H54 (cell line): ENCODE data around the gene SYCP3.
A peak's percentile ranks its signal among the peaks of the same experiment; 100 is the strongest.

ENCODE experiments used
- DNase-seq: peaks from one replicate; pipeline ENCODE4 v3.0.0; 2011; ENCODE audit warnings: low spot score, mixed read lengths; ENCODE audit not compliant: insufficient read length
- FAIRE-seq: peaks from 3 replicates; lab custom pipeline; 2011; peaks lifted over from hg19 to GRCh38; lab: Jason Lieb, UNC
- POLR2A ChIP-seq: IDR thresholded peaks from 2 replicates; pipeline ENCODE4 v1.6.1; 2011; ENCODE audit warnings: low read depth, mild to moderate bottlenecking, low read length

SYCP3 gene

DNA sequence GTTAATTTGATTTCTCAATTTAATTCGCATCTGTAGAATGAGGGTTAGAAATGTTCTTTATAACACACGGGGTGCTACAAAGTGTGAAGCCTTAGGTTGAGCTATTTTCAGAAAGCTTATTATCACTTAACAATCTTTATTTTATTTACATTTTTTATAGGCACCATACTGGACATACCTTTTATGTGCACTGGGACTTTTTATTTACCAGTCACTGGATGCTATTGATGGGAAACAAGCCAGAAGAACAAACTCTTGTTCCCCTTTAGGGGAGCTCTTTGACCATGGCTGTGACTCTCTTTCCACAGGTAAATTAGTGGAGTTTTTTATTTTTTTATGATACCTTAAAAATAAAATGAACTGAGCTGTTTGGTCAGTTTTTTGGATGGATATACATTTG is 25.3 kb downstream of the SYCP3 start:
- DNase-seq (no peak), FAIRE-seq (no peak)
- TF ChIP-seq POLR2A, result no peak

DNA sequence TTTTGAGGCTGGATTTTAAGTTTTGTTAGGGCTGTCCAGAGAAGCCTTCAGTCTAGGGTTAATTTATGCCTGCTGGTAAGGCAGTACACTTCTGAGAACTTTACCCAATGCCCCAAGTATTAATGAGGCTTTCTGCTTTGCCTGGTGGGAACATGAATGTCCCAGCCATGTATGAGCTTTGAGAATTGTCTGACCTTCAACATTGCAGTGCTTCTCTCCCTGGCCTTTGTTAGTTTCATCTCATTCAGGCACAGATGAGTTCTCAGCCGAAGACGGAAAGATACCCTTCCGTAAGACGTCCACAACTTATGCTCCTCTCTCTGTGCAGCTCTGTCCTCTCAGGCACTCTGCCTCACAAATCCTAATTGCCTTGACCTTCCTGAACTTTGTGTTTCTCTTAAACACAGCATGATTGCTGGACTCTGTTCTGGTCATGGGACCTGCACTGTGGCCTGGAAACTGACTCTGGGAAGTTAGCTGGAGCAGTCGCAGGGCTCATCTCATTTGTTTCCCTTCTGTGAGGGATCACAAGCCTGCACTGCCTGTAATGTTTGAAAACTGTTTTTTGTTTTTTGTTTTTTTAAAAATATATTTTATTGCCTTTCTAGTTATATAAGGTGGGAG is 26.1 kb downstream of the SYCP3 start:
- peak; percentile 6 for FAIRE-seq

DNA sequence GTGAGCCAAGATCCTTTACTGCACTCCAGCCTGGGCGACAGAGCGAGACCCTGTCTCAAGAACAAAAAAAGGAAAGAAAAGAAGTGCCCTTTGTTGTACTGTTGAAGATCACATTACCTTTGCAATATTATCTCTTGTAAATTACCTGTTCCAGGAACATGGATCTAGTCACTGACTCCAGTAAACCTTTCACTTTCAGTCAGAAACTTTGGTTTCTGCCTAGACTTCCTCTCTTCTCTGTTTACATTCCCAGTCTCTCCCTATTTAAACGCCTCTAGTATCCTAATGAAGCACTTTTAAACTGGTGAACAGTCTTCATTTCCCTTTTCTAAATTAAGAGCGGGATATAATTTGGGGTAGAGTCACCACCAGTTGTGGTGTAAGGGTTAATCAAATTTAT is 29.0 kb downstream of the SYCP3 start:
- FAIRE-seq (no peak), DNase-seq (no peak)
- TF ChIP-seq POLR2A, result no peak

More for the DNA sequence above, 26.1 kb downstream of the SYCP3 start:
- DNase-seq, result no peak
- TF ChIP-seq POLR2A, result no peak

DNA sequence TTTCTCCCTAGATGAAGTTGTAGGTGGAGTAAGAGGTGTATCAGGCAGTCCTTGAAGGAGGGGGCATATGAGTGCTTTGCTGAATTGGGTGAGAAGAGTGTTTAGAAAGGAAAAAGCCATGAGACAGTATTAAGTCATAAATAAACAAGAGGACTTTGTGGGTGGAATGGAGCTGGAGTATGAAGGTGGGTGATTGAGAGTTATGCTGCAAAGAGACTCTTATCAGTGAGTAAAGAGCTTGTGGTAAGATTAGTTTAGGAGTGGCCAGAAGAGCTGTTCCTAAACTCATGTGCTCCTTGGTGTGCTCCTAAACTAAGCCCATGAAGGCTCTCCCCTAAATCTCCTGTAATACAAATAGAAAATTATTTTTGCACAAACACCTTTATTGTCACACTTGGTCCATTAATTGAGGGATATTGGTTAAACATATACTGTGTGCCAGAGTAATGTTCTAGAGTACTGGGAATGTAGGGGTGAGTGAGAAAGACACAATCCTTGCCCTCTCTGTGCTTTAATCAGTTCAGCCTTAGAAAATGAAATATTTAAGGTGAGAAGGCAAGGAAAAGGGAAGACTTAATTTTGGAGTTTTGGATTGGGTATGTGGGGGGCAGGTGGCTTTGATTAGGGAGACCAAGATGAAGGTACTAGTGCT is 32.0 kb downstream of the SYCP3 start:
- FAIRE-seq (no peak), DNase-seq (no peak)
- TF ChIP-seq POLR2A, result no peak

DNA sequence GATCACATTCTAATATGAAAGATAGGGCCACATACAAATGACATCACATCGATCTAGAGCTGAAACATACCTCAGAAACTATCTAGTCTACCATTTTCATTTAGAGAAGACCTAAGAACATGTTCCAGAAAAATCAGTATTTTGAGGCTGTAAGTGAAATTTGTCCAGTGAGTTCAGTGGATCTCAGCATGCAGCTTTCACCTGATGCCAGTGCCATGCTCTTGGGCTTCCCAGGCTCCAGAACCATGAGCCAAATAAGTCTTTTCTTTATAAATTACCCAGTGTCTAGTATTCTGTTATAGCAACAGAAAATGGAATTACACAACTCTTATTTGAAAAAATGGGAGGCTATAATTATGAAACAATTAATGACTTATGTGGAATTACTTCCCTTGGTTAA is 32.9 kb downstream of the SYCP3 start:
- DNase-seq, result no peak
- TF ChIP-seq POLR2A, result no peak
- FAIRE-seq, result no peak

DNA sequence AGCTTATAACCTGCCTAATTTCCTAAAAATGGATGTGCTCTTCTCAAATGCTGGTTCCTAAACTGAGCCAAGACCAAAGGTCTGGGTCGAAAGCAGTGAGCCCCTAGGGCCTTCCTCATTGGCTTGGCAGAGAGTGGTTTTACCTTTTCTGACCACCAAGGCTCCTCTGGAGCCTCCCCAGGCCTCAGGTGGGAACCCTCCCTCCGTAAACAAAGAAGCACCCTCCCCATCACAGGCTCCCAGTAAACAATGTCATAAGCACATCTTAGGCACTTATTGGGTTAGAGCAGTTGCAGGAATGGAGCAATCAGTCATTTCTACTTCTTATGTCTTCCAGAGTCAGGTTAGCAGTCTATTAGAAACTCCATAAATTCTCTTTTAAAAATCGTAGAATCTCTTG is 35.8 kb downstream of the SYCP3 start:
- DNase-seq (no peak), FAIRE-seq (no peak)
- TF ChIP-seq POLR2A, result no peak

DNA sequence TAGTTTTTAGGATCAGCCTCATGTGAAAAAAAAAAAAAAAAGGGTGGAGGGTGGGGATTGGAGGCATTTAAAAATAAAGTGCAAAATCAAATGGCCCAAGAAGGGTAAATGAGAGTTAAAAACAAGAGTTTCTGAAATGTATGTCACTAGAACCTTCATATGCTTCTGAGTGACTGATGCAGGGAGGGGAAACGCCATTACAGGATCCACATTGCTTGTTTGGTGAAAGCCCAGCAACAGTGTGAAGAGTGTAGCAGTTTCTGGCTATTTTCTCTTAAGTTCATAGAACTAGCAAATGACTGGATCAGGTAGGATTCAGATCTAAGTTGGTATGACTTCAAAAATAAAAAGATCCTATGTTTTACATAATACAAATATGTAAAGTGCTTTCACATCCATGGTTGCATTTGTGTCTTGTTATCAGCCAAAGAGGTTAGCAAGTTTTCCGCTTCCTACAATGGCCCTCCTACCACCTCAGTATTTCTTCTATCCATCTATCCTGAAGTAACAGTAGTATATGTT is 38.9 kb downstream of the SYCP3 start:
- DNase-seq, result no peak
- TF ChIP-seq POLR2A, result no peak
- FAIRE-seq, result no peak

DNA sequence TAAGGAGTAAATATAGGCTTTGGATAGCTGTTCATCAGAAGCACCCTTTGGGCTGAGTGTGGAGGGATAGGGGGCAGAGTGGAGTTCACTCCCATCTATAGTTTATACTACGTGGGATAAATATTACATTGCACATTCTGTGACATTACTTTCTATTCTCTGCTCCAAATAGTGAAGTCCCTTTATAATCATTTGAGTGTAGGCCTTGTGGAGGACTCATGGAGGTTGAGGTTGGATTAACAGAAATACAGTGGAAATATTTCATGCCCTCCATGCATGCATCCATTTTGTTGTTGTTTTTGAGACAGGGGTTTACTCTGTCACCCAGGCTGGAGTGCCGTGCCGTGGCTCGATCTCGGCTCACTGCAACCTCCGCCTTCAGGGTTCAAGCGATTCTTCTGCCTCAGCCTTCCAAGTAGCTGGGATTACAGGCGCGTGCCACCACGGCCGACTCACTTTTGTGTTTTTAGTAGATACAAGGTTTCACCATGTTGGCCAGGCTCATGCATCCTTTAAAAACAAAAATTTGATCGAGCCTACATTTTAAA is 40.4 kb downstream of the SYCP3 start:
- FAIRE-seq (peak; percentile 20), DNase-seq (peak; percentile 19)
- TF ChIP-seq POLR2A, result no peak

DNA sequence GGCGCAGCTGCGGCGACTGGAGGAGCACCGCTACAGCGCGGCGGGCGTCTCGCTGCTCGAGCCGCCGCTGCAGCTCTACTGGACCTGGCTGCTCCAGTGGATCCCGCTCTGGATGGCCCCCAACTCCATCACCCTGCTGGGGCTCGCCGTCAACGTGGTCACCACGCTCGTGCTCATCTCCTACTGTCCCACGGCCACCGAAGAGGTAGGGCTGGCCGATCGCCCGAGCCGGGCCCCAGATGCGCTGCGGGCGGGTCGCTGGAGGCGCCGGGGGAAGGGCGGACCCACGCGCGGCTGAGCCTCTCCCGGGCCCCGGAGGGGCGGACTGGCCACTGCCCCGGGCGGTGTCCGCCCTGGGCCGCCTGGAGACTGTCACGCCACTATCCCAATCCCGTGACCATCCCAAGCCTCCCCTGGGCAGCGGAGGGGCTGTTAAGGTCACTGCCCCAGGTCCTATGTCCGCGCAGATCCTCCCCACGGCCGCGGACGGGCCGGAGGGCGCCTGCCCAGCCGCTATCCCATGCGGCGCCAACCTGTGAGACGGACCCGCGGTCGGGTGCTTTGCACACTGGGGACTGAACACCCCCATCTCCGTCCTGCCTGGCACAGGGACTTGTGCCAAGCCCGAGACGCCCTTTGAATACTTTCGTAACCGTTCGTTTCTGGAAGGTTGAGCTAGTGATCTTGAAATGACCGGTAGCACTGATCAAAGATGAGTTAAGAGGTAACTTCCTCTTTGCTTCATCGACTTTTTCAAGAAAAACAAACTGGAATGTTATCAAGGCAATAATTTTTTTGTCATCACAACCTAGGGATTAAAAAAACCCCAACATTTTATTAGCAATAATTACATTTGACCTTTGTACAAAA is 41.1 kb downstream of the SYCP3 start:
- peak; percentile 42 for DNase-seq
- peak; percentile 16 for TF ChIP-seq POLR2A
- FAIRE-seq, result peak; percentile 23

DNA sequence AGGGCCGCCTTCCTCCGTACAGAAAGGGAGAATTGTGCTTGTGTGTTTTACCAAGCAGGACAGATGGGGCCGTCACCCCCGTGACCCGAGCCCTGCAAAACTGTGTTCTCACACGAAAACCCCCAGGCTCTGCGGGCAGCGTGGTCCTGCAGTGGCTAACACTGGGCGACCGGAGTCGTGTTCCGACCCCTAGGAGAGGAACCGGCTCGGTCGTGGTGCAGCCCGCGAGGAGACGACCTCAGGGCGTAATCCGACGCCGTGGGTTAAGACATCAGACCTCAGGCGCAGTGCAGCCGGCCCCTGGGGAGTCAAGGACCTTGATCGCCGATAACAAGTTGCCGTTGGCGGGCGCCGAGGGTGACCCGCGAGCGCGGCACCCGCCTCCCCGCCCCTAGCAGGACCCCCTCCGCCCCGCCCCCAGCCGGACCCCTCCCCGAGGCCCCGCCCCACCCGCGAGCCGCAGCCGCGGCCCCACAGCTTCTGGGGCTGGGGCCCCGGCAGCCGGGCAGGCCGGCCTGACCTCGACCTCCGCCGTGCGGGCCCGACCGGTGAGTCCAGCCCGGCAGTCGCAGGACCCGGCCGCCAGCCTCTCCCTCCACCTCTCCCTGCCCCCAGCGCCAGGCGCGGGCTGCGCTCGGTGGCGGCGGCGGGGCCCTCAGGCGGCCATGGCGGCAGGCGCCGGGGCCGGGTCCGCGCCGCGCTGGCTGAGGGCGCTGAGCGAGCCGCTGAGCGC is 41.9 kb downstream of the SYCP3 start, which contains the start of gene CHPT1:
CHPT1 (plus strand) TSS at position 444 of the 733 bp plus-strand sequence; CDS start at position 666, 222 bp downstream.
- TF ChIP-seq POLR2A, result peak; percentile 58
- DNase-seq (peak; percentile 44), FAIRE-seq (no peak)

DNA sequence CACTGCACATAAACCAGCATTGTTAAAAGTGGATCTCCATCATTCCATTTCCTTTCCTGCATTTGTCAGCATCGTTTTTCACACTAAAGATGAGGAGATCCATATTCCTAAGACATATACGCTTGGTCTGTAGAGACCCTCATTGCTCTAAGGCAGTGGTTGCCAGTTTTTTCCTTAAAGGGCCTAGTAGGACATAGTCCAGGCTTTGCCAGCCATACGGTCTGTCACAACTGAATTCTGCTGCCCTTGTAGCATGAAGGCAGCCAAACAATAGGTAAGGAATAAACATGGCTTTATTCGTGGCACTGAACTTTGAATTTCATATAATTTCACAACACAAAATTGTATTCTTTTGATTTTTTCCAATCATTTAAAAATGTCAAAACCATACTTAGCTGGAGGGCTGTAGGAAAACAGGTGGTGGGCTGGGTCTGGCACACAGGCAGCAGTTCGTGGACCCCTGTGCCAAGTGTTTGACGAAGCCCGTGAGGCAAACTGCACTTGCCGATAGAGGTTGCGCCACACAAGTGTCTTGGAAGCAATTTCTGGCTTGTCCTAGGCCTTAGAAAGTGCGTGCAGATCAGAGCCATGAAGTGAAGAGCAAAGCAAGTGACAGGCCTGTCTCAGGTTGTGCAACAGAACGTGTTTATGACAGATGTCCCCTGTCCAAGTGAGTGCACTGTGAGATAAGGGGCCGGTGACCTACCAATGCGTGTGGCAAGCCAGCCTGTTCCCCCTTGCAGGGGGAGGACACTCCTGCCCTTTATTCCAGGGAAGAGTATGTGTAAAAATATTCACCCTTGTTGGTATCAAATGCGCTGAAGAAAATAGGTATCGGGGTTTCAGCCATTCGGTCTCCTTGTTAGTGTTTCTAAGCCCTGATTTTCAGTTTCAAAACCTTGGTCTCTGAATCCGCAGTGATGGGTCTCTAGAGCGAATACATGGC is 42.7 kb downstream of the SYCP3 start:
- FAIRE-seq (no peak), DNase-seq (no peak)
- TF ChIP-seq POLR2A, result no peak

DNA sequence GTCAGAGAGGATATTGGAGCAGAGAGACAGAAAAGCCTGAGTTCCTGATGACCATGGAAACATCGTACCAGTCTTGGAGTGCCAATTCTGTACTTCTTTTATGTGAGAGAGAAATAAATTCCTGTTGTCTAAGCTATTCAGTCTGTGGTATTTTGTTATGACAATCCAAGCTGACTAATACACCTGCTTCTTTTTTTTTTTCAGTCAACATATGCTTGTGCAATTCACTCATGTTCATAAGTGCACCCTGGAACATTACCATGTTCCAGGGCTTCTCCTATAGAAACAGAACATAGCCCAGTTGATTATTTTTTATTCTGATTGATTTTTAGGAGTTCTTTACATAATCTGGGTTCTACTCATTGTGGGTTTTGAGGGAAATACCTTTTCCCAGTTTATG is 43.6 kb downstream of the SYCP3 start:
- DNase-seq, result no peak
- TF ChIP-seq POLR2A, result no peak
- FAIRE-seq, result no peak
